SU-DHL-6 (cell line): ENCODE measurements around the gene PMS2.

ENCODE experiments used
- CTCF ChIP-seq: fragments of 200-600 bp; sonication (generic); IDR thresholded peaks from one replicate; pipeline ENCODE4 v1.5.1; 2017; ENCODE audit warnings: antibody characterized with exemption, mild to moderate bottlenecking, low read length, moderate library complexity; ENCODE audit not compliant: insufficient read depth, poor library complexity, severe bottlenecking
- EZH2phosphoT487 ChIP-seq: fragments of 200-600 bp; sonication (generic), shearing (Covaris generic); conservative IDR thresholded peaks from 2 replicates; pipeline ENCODE4 v1.6.1; 2018; ENCODE audit warnings: mild to moderate bottlenecking, antibody characterized with exemption, low read length, moderate library complexity, mixed read lengths

- TF ChIP-seq CTCF (no peak), EZH2phosphoT487 (no peak)
These were observed 22.7 kb upstream of the PMS2 start for GRCh38 chr7:6031567-6031966.
